NCI-H1417 (cell line): ENCODE results near the gene ARHGAP23.

Experiments
- DNase-seq, 3 experiments: peaks; one replicate each; lab custom pipeline; 2025; lab: John Stamatoyannopoulos, UW

Gene ARHGAP23

GRCh38 chr17:38441429-38442061 lies 13.3 kb downstream of the ARHGAP23 start:
- no peak for DNase-seq

- no peak for DNase-seq
Measured at GRCh38 chr17:38442548-38442947, 14.3 kb downstream of the ARHGAP23 start.

GRCh38 chr17:38443356-38444031 lies 15.2 kb downstream of the ARHGAP23 start:
- DNase-seq = peak in 1 of 3 experiments; percentile 46

GRCh38 chr17:38444151-38444550 lies 15.9 kb downstream of the ARHGAP23 start:
- peak; percentile 68 to 79 (median 69) for DNase-seq

GRCh38 chr17:38447502-38448085 lies 19.3 kb downstream of the ARHGAP23 start:
- peak in 2 of 3 experiments; percentile 19 to 31 for DNase-seq

GRCh38 chr17:38448208-38448771 lies 20.0 kb downstream of the ARHGAP23 start:
- no peak for DNase-seq

GRCh38 chr17:38449364-38449763 lies 21.1 kb downstream of the ARHGAP23 start:
- DNase-seq = no peak

GRCh38 chr17:38450557-38451029 lies 22.3 kb downstream of the ARHGAP23 start:
- no peak for DNase-seq

- DNase-seq = no peak
Measured at GRCh38 chr17:38451030-38451839, 23.0 kb downstream of the ARHGAP23 start.

- DNase-seq = no peak
Measured at GRCh38 chr17:38451840-38452529, 23.7 kb downstream of the ARHGAP23 start.

- no peak for DNase-seq
Measured at GRCh38 chr17:38452719-38453118, 24.5 kb downstream of the ARHGAP23 start.

- peak in 1 of 3 experiments; percentile 13 for DNase-seq
Measured at GRCh38 chr17:38453951-38454421, 25.7 kb downstream of the ARHGAP23 start.

GRCh38 chr17:38454532-38454931 lies 26.3 kb downstream of the ARHGAP23 start:
- no peak for DNase-seq

- DNase-seq = peak in 2 of 3 experiments; percentile 27 to 59
Measured at GRCh38 chr17:38455288-38455915, 27.1 kb downstream of the ARHGAP23 start.

GRCh38 chr17:38456031-38456815 lies 28.0 kb downstream of the ARHGAP23 start:
- DNase-seq = peak in 1 of 3 experiments; percentile 32

GRCh38 chr17:38457577-38458371 lies 29.5 kb downstream of the ARHGAP23 start:
- no peak for DNase-seq

- DNase-seq = no peak
Measured at GRCh38 chr17:38458521-38458920, 30.3 kb downstream of the ARHGAP23 start.

GRCh38 chr17:38459567-38459966 lies 31.3 kb downstream of the ARHGAP23 start:
- peak in 1 of 3 experiments; percentile 29 for DNase-seq
